Skin of body (tissue), 2 donors: ENCODE data around the gene OR13J1. TPM values are rescaled to one million over a fixed set of nuclear protein-coding genes. Genes with fewer than 3 reads are reported as not detected.

ENCODE experiments used
- DNase-seq: peaks from one replicate; lab custom pipeline; 2025; lab: John Stamatoyannopoulos, UW
- total RNA-seq: library from RNA; depleted of rRNA; stranded (reverse); fragments of >200 nt; gene quantifications from one replicate; pipeline ENCODE4 v1.2.3, GENCODE V29; 2014

The OR13J1 gene
- total RNA-seq, 1 donor from 2014 or later = not detected

GRCh38 chr9:35859310-35859989 lies 10.8 kb downstream of the OR13J1 start:
- no peak for DNase-seq

- no peak for DNase-seq
Measured at GRCh38 chr9:35858458-35858857, 11.7 kb downstream of the OR13J1 start.

GRCh38 chr9:35856882-35857281 lies 13.3 kb downstream of the OR13J1 start:
- DNase-seq = no peak

GRCh38 chr9:35856206-35856605 lies 14.0 kb downstream of the OR13J1 start:
- no peak for DNase-seq

GRCh38 chr9:35854091-35854762 lies 16.0 kb downstream of the OR13J1 start:
- no peak for DNase-seq

- no peak for DNase-seq
Measured at GRCh38 chr9:35852876-35853865, 17.0 kb downstream of the OR13J1 start.

GRCh38 chr9:35852267-35852815 lies 17.9 kb downstream of the OR13J1 start:
- DNase-seq = no peak

- peak; percentile 17 for DNase-seq
Measured at GRCh38 chr9:35847792-35848572, 22.2 kb downstream of the OR13J1 start.

GRCh38 chr9:35845824-35846771 lies 24.1 kb downstream of the OR13J1 start:
- DNase-seq = no peak

GRCh38 chr9:35844628-35845270 lies 25.5 kb downstream of the OR13J1 start:
- peak; percentile 95 for DNase-seq

GRCh38 chr9:35842795-35843194 lies 27.4 kb downstream of the OR13J1 start:
- no peak for DNase-seq

GRCh38 chr9:35842020-35842745 lies 28.0 kb downstream of the OR13J1 start:
- DNase-seq = no peak

GRCh38 chr9:35841645-35841900 lies 28.6 kb downstream of the OR13J1 start:
- no peak for DNase-seq

- DNase-seq = no peak
Measured at GRCh38 chr9:35840881-35841644, 29.1 kb downstream of the OR13J1 start.

GRCh38 chr9:35839926-35840325 lies 30.3 kb downstream of the OR13J1 start:
- DNase-seq = no peak

GRCh38 chr9:35836595-35836994 lies 33.6 kb downstream of the OR13J1 start:
- no peak for DNase-seq

GRCh38 chr9:35835766-35836165 lies 34.4 kb downstream of the OR13J1 start:
- DNase-seq = no peak

GRCh38 chr9:35835216-35835632 lies 35.0 kb downstream of the OR13J1 start:
- no peak for DNase-seq
